Measurements from ENCODE around the gene TMEM14A. TPM values are rescaled to one million over a fixed set of nuclear protein-coding genes. Genes with fewer than 3 reads are reported as not detected.
A peak's percentile ranks its signal among the peaks of the same experiment; 100 is the strongest.

The TMEM14A gene, protein sequence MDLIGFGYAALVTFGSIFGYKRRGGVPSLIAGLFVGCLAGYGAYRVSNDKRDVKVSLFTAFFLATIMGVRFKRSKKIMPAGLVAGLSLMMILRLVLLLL
- 10 to 100 TPM; 12.1 to 18.1 TPM for total RNA-seq

DNA sequence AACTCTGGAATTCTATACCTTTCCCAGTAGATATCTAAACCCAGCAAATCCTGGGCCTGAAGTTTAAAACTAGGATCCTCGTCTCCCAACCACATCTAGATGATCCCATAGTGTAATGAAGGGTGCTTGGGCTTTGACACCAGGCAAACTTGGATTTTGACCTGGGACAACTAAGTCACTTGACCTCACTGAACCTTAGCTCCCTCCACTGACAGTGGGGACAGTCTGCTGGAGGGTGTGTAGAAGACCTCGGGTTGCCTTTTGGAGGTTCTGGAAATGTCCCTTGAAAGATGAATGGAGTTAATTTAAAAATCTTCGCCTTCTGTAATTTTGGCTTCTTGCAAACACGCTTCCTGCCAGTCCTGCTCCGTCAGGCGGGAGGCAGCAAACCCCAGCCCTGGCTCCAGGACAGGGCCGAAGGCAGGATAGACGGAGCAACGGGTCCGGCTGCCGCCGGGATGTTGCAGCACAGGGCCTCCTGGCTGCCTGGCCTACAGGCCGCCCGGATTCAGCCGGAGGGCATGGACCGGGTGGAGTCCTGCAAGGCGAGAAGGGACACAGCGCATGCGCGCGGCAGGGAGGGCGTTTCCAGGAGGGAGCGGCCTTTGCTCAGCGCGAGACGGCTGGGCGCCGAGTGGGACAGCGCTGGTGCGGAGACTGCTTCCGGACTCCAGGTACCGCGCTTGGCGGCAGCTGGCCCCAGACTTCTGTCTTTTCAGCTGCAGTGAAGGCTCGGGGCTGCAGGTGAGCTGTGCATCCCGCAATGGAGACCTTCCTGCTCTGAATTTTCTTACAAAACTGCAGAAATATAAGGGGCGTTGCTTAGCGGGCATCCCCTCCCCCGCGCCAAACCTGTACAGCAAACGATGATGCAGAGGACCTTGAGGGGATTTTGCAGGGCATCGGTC, at the start of gene TMEM14A:
TMEM14A (plus strand) TSS at position 612 of the 908 bp plus-strand sequence. CDS start 5,990 bp downstream, outside the sequence.
- ATAC-seq (peak; percentile 99), DNase-seq (ENCODE audit: low spot score in 2 of 2) (peak; percentile 92 to 93)
- peak within 1 kb of the TSS; percentile 53 to 76 for H3K27ac Mint-ChIP-seq
- H3K36me3 Mint-ChIP-seq, result peaks cover 0 to 4% of the 10 kb centered on the region in 2 donors
- H3K9me3 Mint-ChIP-seq, result no peaks in the 10 kb centered on the region

- ATAC-seq, result no peak
- DNase-seq (ENCODE audit: low spot score in 2 of 2), result no peak
- Mint-ChIP-seq H3K36me3 (no peaks in the 10 kb centered on the region), H3K27ac (no peak overlapping the region), H3K9me3 (no peaks in the 10 kb centered on the region)
Measured at GRCh38 chr6:52621631-52622030, 49.3 kb upstream of the TMEM14A start.

- Mint-ChIP-seq H3K27ac (no peak overlapping the region), H3K36me3 (no peaks in the 10 kb centered on the region), H3K9me3 (no peaks in the 10 kb centered on the region)
- ATAC-seq (no peak), DNase-seq (ENCODE audit: low spot score in 2 of 2) (no peak)
Measured at GRCh38 chr6:52622810-52623209, 48.1 kb upstream of the TMEM14A start.

DNA sequence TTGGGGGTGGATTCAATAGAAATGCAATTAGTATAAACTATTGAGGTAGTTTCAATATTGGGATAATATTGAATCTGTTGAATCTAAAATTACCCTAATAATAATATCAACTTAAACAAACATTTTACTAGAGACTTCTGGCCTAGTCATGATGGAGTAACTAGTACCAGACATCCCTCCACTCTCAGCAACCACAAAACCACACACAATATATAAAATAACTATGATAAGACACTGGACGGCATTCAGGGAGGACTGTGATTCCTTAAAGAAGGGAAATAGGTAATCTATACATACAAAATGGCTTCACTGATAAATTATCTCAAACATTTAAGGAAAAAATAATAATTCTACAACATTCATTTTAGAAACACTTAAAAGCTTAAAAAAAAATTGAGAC, 38.9 kb upstream of the TMEM14A start:
- no peak overlapping the region for H3K27ac Mint-ChIP-seq
- H3K9me3 Mint-ChIP-seq, result no peaks in the 10 kb centered on the region
- H3K36me3 Mint-ChIP-seq, result no peaks in the 10 kb centered on the region
- DNase-seq (ENCODE audit: low spot score in 2 of 2) (no peak), ATAC-seq (no peak)

GRCh38 chr6:52634211-52634610, 36.7 kb upstream of the TMEM14A start:
- Mint-ChIP-seq H3K9me3 (no peaks in the 10 kb centered on the region), H3K27ac (no peak overlapping the region), H3K36me3 (no peaks in the 10 kb centered on the region)
- no peak for DNase-seq (ENCODE audit: low spot score in 2 of 2)
- ATAC-seq, result no peak

- ATAC-seq (peak; percentile 94 to 96), DNase-seq (ENCODE audit: low spot score in 2 of 2) (peak in 1 of 2 donors; percentile 5)
- Mint-ChIP-seq H3K27ac (peak overlapping the region; percentile 21 to 94), H3K9me3 (no peaks in the 10 kb centered on the region), H3K36me3 (no peaks in the 10 kb centered on the region)
Measured at GRCh38 chr6:52635049-52635577, 35.8 kb upstream of the TMEM14A start.

DNA sequence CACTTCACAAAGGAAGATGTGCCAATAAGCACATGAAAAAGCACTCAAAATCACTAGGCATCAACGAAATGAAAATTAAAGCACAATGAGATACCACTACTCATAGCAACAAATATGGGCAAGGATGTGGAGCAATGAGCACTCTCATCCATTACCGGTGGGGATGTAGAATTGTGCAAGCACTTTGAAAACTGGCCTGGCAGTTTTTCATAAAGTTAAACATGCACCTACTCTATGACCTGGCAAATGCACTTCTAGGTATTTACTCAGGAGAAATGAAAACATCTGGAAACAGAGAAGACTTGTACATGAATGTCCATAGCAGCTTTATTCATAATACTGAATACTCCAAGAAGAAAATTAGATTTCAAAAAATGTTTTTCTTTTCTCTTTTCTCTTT, 34.1 kb upstream of the TMEM14A start:
- no peaks in the 10 kb centered on the region for H3K9me3 Mint-ChIP-seq
- no peaks in the 10 kb centered on the region for H3K36me3 Mint-ChIP-seq
- ATAC-seq, result no peak
- no peak for DNase-seq (ENCODE audit: low spot score in 2 of 2)
- no peak overlapping the region for H3K27ac Mint-ChIP-seq

DNA sequence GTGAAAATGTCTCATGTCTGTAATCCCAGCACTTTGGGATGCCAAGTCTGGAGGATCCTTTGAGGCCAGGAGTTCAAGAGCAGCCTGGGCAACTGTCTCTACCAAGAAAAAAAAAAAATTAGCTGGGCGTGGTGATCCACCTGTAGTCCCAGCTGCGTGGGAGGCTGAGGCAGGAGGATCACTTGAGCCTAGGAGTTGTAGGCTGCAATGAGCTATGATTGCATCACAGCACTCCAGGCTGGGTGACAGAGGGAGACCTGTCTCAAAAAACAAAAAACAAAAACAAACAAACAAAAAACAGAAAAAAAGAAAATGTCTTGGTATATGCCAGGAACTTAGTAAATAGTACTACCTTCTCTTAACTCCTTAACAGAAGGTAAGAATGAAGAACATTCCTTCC, 31.4 kb upstream of the TMEM14A start:
- no peaks in the 10 kb centered on the region for H3K36me3 Mint-ChIP-seq
- no peak for DNase-seq (ENCODE audit: low spot score in 2 of 2)
- ATAC-seq, result no peak
- H3K9me3 Mint-ChIP-seq, result no peaks in the 10 kb centered on the region
- H3K27ac Mint-ChIP-seq, result no peak overlapping the region

GRCh38 chr6:52640170-52640569, 30.7 kb upstream of the TMEM14A start:
- no peaks in the 10 kb centered on the region for H3K9me3 Mint-ChIP-seq
- no peaks in the 10 kb centered on the region for H3K36me3 Mint-ChIP-seq
- DNase-seq (ENCODE audit: low spot score in 2 of 2), result no peak
- ATAC-seq, result no peak
- H3K27ac Mint-ChIP-seq, result no peak overlapping the region

DNA sequence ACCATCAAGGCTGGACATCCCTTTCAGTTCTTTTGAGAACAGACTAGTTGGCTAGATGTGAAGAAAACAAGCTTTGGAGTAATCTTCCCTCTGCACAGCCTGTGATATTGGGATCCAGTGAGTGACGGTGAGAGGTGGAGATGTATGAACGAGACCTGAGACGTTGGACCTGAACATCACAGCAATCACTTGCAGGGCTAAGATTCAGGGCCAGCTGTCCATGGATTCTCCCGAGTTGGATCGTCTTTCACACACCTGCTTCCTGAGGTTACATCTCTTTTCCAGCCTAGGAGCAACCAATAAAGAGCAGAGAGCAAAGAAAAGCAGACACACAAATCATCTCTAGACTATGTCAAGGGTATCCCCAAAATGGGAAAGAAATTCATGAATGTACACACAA, 30.0 kb upstream of the TMEM14A start:
- ATAC-seq, result no peak
- DNase-seq (ENCODE audit: low spot score in 2 of 2), result no peak
- Mint-ChIP-seq H3K27ac (no peak overlapping the region), H3K36me3 (no peaks in the 10 kb centered on the region), H3K9me3 (no peaks in the 10 kb centered on the region)

GRCh38 chr6:52641388-52641787, 29.5 kb upstream of the TMEM14A start:
- Mint-ChIP-seq H3K27ac (no peak overlapping the region), H3K36me3 (no peaks in the 10 kb centered on the region), H3K9me3 (no peaks in the 10 kb centered on the region)
- ATAC-seq (no peak), DNase-seq (ENCODE audit: low spot score in 2 of 2) (no peak)

DNA sequence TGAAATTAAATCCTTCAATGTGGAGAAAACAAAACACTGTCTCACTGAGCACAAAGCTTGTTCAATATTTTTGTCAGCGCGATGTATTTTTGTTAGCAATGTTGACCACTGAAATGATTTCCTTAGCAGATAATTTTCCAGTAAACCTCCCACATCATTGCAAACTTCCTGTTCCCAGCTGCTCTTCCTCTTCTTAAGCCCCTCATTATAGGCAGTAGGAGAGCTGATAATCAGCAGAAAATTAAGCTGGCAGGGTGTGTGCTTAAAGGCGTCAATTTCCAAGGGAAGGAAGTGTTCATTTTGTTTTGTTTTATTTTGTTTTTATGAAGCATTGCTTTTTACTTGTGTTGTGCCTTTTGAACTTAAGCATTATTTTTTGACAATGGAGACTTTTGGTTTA, 29.1 kb upstream of the TMEM14A start:
- H3K36me3 Mint-ChIP-seq, result no peaks in the 10 kb centered on the region
- H3K9me3 Mint-ChIP-seq, result no peaks in the 10 kb centered on the region
- ATAC-seq, result no peak

GRCh38 chr6:52642368-52642767, 28.5 kb upstream of the TMEM14A start:
- no peaks in the 10 kb centered on the region for H3K36me3 Mint-ChIP-seq
- DNase-seq (ENCODE audit: low spot score in 2 of 2) (no peak), ATAC-seq (no peak)

More for the DNA sequence above, 29.1 kb upstream of the TMEM14A start:
- no peak overlapping the region for H3K27ac Mint-ChIP-seq
- DNase-seq (ENCODE audit: low spot score in 2 of 2), result no peak

DNA sequence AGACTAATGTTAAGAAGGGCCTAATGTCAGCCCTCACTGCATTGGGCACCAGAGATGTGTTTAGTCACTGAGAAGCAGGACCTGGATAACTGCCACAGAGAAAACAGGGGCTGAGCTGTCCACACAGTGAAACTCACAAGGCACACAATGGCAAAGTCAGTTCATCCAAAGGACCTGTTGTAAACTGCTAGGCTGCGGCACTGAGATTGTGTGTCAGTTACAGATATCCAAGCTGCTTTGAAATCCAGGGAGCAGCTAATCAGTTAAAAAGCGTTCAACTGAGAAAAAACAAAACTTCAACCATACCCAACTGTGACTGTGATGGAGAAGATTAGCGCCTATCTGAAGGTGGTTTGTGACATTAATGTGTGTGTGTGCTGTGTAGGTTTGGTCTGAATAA, 27.8 kb upstream of the TMEM14A start:
- no peaks in the 10 kb centered on the region for H3K36me3 Mint-ChIP-seq
- H3K27ac Mint-ChIP-seq, result no peak overlapping the region
- DNase-seq (ENCODE audit: low spot score in 2 of 2), result no peak
- H3K9me3 Mint-ChIP-seq, result no peaks in the 10 kb centered on the region
- no peak for ATAC-seq

More at GRCh38 chr6:52642368-52642767, 28.5 kb upstream of the TMEM14A start:
- H3K27ac Mint-ChIP-seq, result no peak overlapping the region
- H3K9me3 Mint-ChIP-seq, result no peaks in the 10 kb centered on the region

- Mint-ChIP-seq H3K27ac (no peak overlapping the region), H3K9me3 (no peaks in the 10 kb centered on the region), H3K36me3 (no peaks in the 10 kb centered on the region)
- DNase-seq (ENCODE audit: low spot score in 2 of 2) (no peak), ATAC-seq (no peak)
Measured at GRCh38 chr6:52644253-52644652, 26.7 kb upstream of the TMEM14A start.

DNA sequence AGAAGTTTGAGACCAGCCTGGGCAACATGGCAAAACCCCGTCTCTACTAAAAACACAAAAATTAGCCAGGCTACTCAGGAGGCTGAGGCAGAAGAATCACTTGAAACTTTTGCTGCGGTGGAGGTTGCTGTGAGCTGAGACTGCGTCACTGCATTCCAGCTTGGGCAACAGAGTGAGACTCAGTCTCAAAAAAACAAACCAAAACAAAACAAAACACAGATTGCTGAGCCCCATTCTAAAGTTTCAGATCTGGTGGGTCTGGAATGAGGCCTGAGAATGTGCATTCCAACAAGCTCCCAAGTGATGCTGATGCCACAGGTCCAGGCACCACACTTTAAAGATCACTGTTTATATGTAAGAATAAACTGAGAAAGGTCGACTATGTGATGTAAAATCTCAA, 24.9 kb upstream of the TMEM14A start:
- DNase-seq (ENCODE audit: low spot score in 2 of 2), result no peak
- no peak for ATAC-seq
- H3K27ac Mint-ChIP-seq, result no peak overlapping the region
- H3K36me3 Mint-ChIP-seq, result no peaks in the 10 kb centered on the region
- no peaks in the 10 kb centered on the region for H3K9me3 Mint-ChIP-seq

GRCh38 chr6:52647199-52647598, 23.7 kb upstream of the TMEM14A start:
- ATAC-seq (peak in 1 of 2 donors; percentile 61), DNase-seq (ENCODE audit: low spot score in 2 of 2) (no peak)
- Mint-ChIP-seq H3K27ac (no peak overlapping the region), H3K36me3 (no peaks in the 10 kb centered on the region), H3K9me3 (no peaks in the 10 kb centered on the region)
